Frontal cortex (tissue), 4 donors: Measurements from ENCODE around the gene ASPDH. TPM values are rescaled to one million over a fixed set of nuclear protein-coding genes. Genes with fewer than 3 reads are reported as not detected.

ENCODE experiments used
- DNase-seq, 2 donors: peaks; one replicate each; pipeline ENCODE4 v3.0.0; 2012; ENCODE audit warnings: low spot score in 2 of 2
- FAIRE-seq: peaks from 2 replicates; lab custom pipeline; 2012; peaks lifted over from hg19 to GRCh38; lab: Jason Lieb, UNC
- total RNA-seq: library from RNA; depleted of rRNA; stranded (reverse); fragments of >200 nt; gene quantifications from one replicate; pipeline ENCODE4 v1.2.3, GENCODE V29; 2014
- donor health status: control.
- donor health status: control.
- donor health status: control.

The ASPDH gene
- total RNA-seq, 1 donor from 2014 or later, result 0.82 TPM

DNA sequence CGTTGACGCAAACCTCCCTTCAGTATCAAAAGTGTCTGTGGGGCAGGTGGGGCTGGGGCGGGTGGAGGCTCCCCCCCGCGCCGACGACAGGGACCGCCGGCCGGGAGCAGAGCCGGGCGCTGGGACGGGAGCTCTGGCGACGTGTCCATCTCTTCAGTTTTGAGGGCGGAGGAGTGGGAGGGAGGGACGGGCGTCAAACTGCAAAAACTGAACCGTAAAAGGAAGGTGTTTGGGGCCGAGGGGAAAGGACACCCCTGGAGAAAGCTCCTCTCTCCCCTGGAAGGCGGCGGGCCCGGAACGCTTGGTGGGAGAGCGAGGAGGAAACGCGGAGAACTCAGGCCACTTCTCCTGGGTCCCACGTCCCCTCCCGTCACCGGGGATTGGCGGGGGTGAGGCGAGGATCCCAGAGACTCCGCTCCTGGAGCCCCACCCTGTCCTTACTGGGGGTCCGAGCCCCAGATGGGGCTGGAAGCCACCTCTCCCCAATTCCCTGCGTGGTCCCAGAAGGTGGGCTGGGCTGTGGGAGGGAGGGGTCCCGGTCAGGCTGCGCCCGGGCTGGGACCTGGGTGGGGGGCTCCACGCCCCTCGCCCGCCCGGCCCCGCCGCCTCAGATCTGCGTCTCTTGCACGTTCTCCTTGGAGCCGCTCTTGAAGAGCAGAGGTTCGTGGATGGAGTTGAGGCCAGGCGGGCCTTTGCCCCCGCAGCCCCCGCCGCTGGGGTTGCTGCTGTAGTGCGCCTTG lies 3.4 kb upstream of the ASPDH start:
- peak in 1 of 2 donors; percentile 51 for DNase-seq
- no peak for FAIRE-seq

DNA sequence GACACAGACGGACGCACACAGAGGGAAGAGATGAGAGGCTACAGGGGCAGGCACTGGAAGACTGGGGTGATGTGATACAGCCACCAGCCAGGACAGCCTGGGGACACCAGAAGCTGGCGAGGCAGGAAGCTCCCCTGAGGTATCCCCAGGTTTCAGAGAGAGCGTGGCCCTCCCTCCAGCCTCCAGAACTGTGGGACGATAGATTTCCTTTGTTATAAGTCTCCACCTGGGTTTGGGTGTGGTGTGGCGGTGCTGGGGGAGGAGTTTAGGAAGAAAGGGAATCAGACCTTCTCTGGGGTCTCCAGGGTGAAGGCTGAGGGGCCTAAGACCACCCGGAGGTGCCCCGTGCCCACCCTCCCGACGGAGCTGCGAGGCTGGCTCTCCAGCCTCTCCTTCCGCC lies 2.7 kb upstream of the ASPDH start:
- DNase-seq (no peak), FAIRE-seq (no peak)

DNA sequence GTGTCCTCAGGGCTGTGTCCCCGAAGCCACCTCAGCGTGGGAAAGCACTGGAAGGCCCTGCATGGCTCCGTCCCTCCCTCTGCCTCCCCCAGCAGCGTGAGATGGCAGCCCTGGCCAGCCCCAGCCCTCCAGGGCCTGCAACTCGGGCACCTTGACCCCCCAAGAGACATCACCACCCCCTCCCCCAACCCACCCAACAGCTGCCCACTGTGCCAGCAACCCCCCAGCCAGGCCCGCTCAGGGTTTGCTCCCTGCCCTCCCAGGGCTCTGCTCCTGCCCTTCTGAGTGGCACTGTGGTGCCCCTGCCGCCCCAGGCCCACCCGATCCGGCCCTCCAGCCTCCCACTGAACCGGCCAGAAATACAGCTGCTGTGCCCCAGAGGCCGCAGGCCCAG lies 1.5 kb upstream of the ASPDH start:
- no peak for DNase-seq
- FAIRE-seq, result no peak

DNA sequence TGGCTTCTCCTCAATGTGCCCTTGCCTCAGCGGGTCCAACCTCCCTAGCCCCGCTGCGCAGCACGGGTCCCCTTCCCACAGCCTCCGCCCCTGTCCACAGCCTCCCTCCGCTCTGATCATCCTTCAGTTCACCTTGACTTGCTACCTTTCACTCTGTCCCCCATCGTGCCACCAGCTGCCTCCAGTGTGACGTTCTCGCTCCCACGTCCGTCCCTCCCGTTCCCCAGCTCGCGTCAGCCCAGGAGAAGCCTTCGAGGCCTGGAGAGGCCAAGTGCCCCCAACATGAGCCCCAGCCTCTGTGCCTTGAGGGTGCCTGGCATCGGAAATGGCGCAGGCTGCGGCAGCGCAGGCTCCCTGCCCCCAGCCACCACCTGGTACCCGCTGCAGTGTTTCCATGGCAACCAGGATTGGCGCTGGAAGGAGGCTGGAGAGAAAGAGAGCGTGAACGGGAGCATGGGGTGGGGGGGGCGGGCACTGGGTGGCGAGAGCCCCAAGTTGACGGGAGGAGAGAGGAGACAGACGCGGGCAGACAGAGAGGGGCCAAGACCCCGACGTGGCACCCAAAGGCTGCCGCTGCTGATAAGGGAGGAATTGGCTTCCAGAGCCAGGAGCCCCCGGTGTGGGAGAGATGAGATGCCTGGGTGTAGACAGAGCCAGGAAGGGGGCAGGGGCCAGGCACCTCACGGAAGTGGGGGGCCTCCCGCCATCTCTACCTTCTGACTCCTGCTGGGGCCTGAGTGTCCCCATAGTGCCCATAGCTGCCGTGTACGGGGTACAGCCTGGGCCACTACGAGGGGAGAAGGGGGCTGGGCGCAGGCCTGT lies 844 bp upstream of the ASPDH start:
- DNase-seq (peak; percentile 82 to 83), FAIRE-seq (no peak)

DNA sequence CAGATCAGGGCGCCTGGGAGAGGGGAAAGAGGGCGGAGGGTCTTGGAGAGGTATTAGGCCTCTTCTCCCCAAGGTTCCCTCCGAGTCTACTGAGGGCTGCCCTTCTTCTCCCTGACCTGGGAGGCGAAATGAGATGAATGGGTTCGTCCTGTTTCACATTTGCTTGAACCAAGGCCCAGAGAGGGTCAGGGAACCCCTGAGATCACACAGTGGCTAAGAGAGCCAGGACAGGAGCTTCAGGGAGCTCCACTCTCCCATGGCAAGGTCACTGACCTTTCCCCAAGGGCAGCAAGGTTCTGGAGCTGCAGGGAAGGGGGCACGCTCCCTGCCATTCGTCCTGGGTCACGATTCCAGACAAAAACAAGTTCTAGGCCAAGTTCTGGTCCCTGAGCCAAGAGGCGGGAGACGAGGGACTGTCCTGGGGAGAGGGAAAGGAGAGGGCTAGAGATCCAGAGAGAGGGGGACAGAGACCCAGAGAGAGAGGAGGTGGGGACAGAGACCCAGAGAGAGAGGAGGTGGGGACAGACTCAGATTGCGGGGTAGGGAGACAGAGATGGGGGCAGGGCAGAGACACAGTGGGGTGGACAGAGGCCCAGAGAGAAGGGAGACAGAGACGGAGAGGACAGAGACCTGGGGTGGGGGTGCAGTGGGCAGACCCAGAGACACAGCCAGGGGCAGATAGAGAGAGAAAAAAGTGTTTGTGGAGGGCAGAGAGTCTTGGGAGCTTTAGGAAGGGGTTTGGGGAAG lies 541 bp downstream of the ASPDH start:
- DNase-seq (peak in 1 of 2 donors; percentile 51), FAIRE-seq (no peak)

DNA sequence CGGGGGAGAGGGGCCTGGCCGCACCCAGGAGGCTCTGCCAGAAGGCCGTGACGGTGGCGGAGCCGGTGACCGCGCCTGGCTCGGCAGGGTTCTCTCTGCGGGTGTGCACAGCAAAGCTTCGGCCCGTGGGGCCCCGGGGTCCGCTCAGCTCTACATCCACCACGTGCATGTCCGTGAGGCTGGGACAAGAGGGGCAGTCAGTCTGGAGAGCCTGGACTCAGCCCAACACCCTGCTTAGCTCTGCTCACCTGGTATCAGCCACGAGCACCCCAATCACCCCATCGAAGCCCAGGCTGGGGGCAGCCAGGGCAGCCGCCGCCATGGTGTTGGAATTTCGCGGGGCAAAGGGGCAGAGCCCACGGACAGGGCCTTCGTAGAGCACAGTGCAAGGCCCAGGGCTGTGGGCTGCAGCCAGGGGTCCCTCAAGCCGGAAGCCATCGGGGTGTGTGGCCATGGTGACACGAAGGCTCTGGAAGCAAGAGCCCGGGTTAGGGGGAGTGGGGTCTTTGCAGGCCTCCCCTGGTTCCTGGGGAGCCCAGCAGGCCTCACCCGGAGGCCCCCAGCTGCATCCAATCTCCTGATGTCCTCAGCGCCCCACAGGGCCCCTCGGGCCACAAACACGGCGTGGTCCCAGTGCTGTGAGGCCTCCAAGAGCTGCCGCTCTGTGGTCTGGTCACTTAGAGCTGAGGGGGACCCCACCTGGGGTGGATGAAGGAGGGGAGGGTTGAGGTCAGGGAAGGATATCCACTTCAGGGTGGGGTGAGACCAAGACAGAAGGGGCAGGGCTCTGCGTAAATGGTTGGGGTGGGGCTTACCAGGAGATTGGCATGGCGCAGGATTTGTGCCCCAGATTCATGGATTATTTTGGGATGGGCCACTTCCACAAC lies 1.4 kb downstream of the ASPDH start:
- DNase-seq (no peak), FAIRE-seq (no peak)

DNA sequence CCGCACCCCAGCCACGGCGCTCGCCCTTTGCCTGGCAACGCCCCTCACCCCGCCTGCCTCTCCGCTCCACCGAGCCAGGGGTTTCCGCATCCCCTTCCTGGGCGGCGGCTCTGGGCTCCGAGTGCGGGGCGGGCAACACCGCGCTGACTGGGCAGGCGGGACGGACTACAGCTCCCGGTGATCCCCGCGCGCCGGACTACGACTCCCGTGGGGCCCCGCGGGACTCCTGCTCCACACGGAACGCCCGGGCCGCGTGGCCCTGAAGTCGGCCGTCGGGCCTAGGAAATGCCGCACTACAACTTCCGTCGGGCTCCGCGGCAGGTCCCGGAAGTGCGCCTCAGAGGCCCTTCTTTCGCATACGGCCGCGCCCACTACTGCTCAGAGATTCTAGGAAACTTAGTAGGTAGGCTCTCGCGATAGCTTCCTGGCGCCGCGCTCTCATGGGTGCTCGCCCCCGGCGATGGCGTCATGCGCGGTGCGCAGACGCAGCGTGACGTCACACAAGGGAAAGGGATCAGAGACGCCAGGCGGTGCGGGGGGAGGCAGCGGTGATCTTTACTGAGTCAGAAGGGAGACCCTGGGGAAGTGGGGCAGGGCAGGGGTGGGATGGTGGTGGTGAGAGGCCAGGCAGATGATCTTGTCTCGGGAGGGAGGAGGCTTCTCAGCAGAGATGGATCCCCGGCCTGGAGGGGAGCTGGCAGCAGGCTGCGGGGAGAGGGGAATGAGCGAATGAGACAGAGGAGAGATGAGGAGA lies 2.5 kb downstream of the ASPDH start, which contains the start of gene JOSD2:
JOSD2 (minus strand) TSS at position 123 of the 754 bp plus-strand sequence. CDS start 760 bp downstream, outside the sequence.
- FAIRE-seq (peak; percentile 80), DNase-seq (peak; percentile 97 to 98)

DNA sequence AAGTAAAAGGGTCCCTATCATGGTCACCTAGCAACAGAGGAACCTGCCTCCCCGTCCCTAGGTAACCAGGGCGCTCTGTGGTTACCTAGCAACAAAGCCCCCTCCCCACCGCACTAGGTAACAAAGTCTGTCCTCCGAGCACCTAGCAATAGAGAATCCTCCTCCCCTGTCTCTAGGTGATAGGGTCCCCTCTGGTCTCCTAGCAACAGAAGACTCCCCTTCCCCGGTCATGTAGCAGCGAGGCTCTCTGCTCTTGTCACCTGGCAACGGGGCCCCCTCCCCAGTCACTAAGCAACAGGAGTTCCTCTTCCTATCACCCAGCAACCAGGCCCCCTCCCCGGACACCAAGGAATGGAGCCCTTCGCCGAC lies 3.0 kb downstream of the ASPDH start:
- FAIRE-seq (no peak), DNase-seq (peak in 1 of 2 donors; percentile 47)

DNA sequence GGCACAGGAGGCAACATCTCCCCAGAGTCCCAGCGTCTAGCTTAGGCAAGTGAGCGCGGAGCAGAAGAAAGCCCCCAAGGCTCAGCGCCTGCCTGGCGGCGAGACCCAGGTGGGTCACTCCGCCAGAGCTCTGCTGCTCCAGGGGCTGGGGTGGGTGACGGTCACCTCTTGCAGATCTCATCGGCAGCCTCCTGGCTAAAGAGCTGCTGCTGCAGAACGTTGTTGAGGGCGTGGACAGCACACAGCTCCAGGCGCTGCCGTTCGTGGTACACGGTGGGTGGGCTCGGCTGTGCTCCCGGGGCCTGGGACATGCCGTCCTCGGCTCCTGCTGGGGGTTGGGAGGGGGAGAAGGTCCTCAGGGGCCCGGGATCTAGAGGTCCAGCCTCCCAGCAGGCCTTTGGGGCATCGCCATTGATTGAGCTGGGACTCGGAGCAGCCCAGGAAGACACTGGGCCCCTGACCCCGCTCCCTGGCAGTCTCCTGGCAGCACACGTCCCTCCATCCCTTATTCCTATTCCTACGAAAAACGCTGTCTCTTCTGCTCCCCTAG lies 3.5 kb downstream of the ASPDH start:
- no peak for FAIRE-seq
- DNase-seq, result peak in 1 of 2 donors; percentile 61

DNA sequence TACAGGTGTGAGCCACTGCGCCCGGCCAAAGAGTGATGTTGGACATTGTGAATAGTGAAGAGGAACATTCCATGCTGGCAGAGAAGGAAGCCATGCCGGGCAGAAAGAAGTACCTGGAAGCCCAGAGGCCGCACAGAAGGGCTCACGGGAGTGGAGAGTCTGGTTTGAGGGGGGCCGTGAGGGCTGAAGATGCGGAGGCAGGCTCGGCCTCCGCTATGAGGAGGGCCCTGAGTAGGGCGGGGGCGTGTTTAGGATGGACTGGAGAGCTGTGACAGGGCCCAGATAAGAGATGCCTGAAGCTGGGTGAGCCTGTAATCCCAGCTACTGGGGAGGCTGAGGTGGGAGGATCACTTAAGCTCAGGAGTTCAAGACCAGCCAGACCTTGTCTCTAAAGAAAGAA lies 4.3 kb downstream of the ASPDH start:
- FAIRE-seq (no peak), DNase-seq (no peak)

DNA sequence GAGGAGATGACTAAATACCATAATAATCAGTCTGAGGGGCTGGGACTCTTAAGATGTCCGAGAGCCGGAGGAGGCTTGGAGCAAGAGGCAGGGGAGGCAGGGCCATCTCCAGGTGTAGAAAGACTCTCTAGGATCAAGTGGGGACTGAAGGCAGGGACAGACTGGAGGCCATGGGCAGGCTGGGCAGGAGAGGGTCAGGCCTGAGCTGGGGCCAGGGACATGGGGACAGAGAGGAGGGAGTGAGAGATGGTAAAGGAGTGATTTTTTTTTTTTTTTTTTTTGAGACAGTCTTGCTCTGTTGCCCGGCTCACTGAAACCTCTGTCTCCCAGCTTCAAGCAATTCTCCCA lies 4.9 kb downstream of the ASPDH start:
- FAIRE-seq (no peak), DNase-seq (no peak)

DNA sequence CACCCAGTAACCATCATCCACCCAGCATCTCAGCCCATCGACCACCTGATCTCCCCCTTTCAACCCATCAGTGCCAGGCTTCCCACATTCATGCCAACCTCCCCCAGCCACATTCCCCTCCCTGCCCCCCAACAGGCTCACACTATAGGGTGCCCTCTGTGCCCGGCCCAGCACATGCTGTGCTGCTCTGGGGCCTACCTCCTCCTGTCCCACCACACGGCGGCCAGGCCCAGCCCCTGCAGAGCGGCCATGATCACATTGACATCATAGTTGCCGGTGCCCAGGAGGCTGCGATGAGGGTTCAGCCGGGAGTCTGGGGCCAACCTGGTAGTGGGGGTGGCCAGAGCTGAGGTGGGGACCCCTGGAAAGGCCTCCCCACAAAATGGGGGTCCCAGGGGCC lies 6.3 kb downstream of the ASPDH start:
- no peak for FAIRE-seq

DNA sequence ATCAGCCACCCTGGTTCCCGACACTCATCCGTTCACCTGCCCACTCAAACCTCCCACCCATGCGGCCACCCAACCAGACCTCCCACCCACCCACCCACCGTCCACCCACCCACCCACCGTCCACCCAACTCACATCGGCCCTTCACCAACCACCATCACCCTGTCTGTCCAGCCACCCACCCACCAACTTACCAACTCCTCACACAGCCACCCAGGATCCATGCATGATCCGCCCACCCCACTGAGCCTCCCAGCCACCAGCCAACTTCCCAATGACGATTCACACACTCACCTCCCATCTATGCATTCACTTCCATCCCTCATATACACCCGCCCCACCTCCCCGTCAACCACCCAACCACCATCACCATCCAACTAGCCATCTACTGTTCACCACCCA lies 7.0 kb downstream of the ASPDH start:
- no peak for FAIRE-seq
- DNase-seq, result no peak

More for the DNA sequence above, 6.3 kb downstream of the ASPDH start:
- no peak for DNase-seq

DNA sequence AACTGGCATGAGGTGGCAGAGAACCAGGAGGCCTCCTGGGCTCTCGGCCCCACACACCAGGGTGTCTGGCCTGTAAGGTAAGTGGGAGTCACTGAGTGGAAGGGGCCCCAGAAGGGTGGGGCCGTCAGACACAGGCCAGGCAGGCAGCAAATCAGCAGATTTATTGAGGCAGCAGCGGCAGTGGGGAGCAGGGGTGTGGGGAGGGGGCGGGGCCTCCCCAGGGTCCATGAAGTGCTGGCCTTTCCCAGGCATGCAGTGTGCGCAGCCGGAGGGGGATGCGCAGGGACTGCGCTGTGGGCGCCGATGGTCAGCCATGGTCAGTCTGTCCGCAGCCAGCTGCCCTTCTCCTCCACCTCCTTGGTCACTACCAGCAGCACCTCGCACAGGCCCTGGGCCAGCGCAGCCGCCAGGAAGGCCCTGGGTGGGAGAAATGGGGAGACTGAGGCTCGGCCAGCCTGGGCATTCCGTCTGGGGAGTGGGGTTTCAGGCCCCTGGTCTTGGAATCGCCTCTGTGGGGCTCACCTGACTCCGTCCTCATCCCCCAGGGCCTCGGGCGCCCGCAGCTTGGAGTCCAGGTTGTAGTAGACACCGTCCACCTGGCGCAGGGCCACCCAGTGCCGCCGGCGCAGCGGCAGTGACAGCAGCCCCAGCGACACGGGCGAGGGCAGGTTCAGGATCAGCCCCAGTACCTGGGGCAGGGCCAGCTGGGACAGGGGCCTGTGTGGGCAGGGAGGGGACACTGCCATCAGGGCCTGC lies 7.7 kb downstream of the ASPDH start:
- DNase-seq (no peak), FAIRE-seq (no peak)

DNA sequence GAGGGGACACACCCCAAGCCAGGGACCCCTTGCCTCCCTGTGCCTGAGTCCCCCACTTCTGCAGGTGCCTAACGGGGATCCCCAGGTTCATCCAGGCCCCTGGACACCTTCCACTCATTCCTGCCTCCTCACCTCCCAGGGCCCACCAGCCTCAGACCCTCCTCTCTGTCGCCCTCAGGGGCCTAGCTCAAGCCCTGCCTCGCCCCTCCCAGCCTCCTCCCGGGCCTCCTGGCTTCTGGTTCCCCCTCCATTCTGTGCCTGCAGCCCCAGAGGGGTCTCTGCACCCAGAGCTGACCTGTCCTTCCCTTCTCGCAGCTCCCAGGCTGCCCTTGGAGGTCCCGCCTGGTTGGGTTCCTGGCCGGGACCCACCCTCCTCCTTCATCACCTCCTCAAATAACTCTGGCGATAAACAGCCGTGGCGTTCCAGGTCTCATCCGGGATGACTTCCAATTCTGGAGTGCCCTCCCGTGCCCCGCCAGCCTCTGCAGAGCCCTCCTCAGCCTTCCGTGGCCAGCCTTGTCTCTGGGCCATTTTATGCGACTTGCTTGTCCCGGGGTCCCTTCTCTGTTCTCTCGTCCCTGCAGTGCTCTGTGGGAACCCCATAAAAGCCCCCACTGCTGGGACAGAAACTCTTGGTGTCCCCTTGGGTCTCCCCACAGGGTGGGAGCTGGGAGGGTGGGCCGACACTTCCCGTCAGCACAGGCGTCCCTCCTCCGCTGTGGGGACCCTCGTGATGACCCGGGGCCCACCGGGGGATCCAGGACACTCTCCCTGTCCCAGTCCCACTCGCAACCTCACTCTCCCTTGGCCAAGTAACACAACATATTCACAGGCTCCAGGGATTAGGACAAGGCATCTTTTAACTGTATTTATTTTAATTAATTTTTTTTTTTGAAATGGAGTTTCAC lies 11.9 kb downstream of the ASPDH start:
- FAIRE-seq (no peak), DNase-seq (no peak)

DNA sequence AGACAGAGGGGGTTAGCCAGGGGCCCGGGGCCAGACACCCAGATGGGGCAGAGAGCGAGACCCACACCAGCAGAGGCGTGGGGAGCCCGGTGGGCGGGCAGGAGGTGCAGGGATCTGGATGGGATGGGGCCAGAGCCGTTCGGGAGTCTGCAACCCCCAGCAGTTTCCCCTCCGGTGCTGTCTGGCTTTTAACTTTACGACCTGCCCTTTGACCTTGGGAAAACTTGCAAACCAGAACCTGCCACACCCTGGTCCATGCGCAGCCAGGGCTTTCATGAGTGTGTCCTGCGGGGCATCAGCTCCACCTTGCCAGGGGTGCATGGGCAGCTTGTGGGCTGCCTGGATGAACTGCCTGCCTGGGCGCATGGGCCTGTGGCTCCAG lies 12.5 kb downstream of the ASPDH start:
- FAIRE-seq (no peak), DNase-seq (no peak)

DNA sequence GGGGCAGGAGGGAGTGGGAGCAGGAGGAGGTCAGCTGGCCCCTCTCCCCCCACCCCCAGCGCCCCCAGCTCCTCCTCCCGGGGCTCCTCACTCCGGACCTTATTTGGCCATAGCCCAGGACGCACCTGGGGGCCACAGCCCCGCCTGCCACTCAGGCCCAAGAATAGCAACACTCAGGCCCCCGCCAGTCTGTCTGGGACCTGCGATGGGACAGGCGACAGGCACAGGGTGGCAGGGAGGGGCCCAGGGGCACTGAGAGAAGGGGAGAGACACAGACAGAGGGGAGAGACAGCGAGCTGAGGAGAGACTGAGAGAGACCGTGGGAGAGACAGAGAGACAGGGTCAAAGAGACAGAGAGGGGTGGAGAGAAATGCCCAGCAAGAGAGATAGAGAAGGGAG lies 13.0 kb downstream of the ASPDH start:
- no peak for DNase-seq
- no peak for FAIRE-seq
